IMR-90 (cell line): ENCODE results near the gene CDK5RAP3.

Experiments used
- BHLHE40 ChIP-seq: fragments of 150-350 bp; IDR thresholded peaks from 2 replicates; pipeline ENCODE4 v1.6.1; 2016; ENCODE audit warnings: mild to moderate bottlenecking, low read depth, low read length
- CEBPB ChIP-seq: IDR thresholded peaks from 2 replicates; pipeline ENCODE4 v1.6.1; 2012; ENCODE audit warnings: low read depth, low read length, improper control_type of control experiment
- ELK1 ChIP-seq: fragments of 150-350 bp; IDR thresholded peaks from 2 replicates; pipeline ENCODE4 v1.6.1; 2016; ENCODE audit warnings: low read depth, mild to moderate bottlenecking, low read length, moderate library complexity, borderline replicate concordance
- MAFK ChIP-seq: IDR thresholded peaks from 2 replicates; pipeline ENCODE4 v1.6.1; 2012; ENCODE audit warnings: low read depth, low read length, improper control_type of control experiment
- MAZ ChIP-seq: IDR thresholded peaks from 2 replicates; pipeline ENCODE4 v1.6.1; 2012; ENCODE audit warnings: low read depth, mild to moderate bottlenecking, low read length, improper control_type of control experiment, moderate library complexity, borderline replicate concordance
- MXI1 ChIP-seq: IDR thresholded peaks from 2 replicates; pipeline ENCODE4 v1.6.1; 2012; ENCODE audit warnings: low read depth, mild to moderate bottlenecking, low read length, moderate library complexity, borderline replicate concordance
- POLR2A ChIP-seq: IDR thresholded peaks from 2 replicates; pipeline ENCODE4 v1.6.1; 2012; ENCODE audit warnings: mild to moderate bottlenecking, low read depth, low read length
- RAD21 ChIP-seq: IDR thresholded peaks from 2 replicates; pipeline ENCODE4 v1.6.1; 2012; ENCODE audit warnings: low read length, improper control_type of control experiment
- RCOR1 ChIP-seq: IDR thresholded peaks from 2 replicates; pipeline ENCODE4 v1.6.1; 2012; ENCODE audit warnings: mild to moderate bottlenecking, low read length, improper control_type of control experiment; ENCODE audit not compliant: insufficient replicate concordance
- RFX5 ChIP-seq: IDR thresholded peaks from 2 replicates; pipeline ENCODE4 v1.8.0; 2012; ENCODE audit warnings: low read depth, mild to moderate bottlenecking, low read length, moderate library complexity
- SMC3 ChIP-seq: fragments of 150-350 bp; IDR thresholded peaks from 2 replicates; pipeline ENCODE4 v1.6.1; 2016; ENCODE audit warnings: low read depth, mild to moderate bottlenecking, antibody characterized with exemption, low read length, moderate library complexity
- USF2 ChIP-seq: fragments of 150-350 bp; IDR thresholded peaks from 2 replicates; pipeline ENCODE4 v1.6.1; 2017; ENCODE audit warnings: mild to moderate bottlenecking, antibody characterized with exemption, low read length, low read depth
- TF ChIP-seq, protein P1 (sequence below): conservative IDR thresholded peaks from 2 replicates; pipeline ENCODE4 v1.5.1; 2012; ENCODE audit warnings: mild to moderate bottlenecking, low read depth, low read length, improper control_type of control experiment

- TF ChIP-seq, protein P1, sequence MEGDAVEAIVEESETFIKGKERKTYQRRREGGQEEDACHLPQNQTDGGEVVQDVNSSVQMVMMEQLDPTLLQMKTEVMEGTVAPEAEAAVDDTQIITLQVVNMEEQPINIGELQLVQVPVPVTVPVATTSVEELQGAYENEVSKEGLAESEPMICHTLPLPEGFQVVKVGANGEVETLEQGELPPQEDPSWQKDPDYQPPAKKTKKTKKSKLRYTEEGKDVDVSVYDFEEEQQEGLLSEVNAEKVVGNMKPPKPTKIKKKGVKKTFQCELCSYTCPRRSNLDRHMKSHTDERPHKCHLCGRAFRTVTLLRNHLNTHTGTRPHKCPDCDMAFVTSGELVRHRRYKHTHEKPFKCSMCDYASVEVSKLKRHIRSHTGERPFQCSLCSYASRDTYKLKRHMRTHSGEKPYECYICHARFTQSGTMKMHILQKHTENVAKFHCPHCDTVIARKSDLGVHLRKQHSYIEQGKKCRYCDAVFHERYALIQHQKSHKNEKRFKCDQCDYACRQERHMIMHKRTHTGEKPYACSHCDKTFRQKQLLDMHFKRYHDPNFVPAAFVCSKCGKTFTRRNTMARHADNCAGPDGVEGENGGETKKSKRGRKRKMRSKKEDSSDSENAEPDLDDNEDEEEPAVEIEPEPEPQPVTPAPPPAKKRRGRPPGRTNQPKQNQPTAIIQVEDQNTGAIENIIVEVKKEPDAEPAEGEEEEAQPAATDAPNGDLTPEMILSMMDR = no peak
- TF ChIP-seq MXI1 (no peak), RCOR1 (no peak), POLR2A (no peak), USF2 (no peak), RAD21 (no peak), SMC3 (no peak), ELK1 (no peak), MAFK (no peak), RFX5 (no peak), MAZ (no peak), CEBPB (no peak), BHLHE40 (no peak)
These were observed 3.2 kb upstream of the CDK5RAP3 start for GRCh38 chr17:47967607-47968252.
